BE2C (cell line): ENCODE measurements around the gene CRIP3.

Experiments
- DNase-seq: peaks from one replicate; pipeline ENCODE4 v3.0.0-alpha.2; 2020
- H3K27me3 ChIP-seq: fragments of 250-450 bp; sonication (Bioruptor Pico); 2 replicates; pipeline ENCODE4 v1.5.1; 2020; ENCODE audit warnings: mild to moderate bottlenecking
- H3K36me3 ChIP-seq: fragments of 250-450 bp; sonication (Bioruptor Pico); 2 replicates; pipeline ENCODE4 v1.5.1; 2020; ENCODE audit warnings: mild to moderate bottlenecking
- H3K4me1 ChIP-seq: fragments of 250-450 bp; sonication (Bioruptor Pico); 2 replicates; pipeline ENCODE4 v1.5.1; 2020
- H3K4me3 ChIP-seq: 2 replicates; pipeline ENCODE4 v1.5.1; 2011; ENCODE audit warnings: low read depth, low read length
- H3K9me3 ChIP-seq: fragments of 250-450 bp; sonication (Bioruptor Pico); 2 replicates; pipeline ENCODE4 v1.5.1; 2020
- TF ChIP-seq, protein P1 (sequence below): IDR thresholded peaks from 2 replicates; pipeline ENCODE4 v1.5.1; 2012; ENCODE audit warnings: mild to moderate bottlenecking, low read depth, low read length

The CRIP3 gene

DNA sequence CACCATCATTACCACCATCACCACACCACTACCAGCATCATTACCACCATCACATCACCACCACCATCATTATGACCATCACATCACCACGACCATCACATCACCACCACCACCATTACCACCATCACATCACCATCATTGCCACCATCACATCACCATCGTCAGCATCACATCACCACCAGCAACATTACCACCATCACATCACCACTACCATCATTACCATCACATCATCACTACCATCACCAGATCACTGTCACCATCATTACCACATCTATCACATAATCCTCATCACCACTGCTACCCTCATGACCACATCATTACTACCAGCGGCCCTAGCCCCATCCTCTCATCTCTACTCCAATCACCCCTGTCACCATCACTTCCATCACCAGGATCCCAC, 14.1 kb downstream of the CRIP3 start:
- Histone ChIP-seq H3K36me3 (no peaks in the 10 kb centered on the region), H3K27me3 (no peaks in the 10 kb centered on the region), H3K4me3 (no peak overlapping the region), H3K4me1 (no peaks in the 10 kb centered on the region), H3K9me3 (no peaks in the 10 kb centered on the region)
- DNase-seq, result no peak
- TF ChIP-seq, protein P1, sequence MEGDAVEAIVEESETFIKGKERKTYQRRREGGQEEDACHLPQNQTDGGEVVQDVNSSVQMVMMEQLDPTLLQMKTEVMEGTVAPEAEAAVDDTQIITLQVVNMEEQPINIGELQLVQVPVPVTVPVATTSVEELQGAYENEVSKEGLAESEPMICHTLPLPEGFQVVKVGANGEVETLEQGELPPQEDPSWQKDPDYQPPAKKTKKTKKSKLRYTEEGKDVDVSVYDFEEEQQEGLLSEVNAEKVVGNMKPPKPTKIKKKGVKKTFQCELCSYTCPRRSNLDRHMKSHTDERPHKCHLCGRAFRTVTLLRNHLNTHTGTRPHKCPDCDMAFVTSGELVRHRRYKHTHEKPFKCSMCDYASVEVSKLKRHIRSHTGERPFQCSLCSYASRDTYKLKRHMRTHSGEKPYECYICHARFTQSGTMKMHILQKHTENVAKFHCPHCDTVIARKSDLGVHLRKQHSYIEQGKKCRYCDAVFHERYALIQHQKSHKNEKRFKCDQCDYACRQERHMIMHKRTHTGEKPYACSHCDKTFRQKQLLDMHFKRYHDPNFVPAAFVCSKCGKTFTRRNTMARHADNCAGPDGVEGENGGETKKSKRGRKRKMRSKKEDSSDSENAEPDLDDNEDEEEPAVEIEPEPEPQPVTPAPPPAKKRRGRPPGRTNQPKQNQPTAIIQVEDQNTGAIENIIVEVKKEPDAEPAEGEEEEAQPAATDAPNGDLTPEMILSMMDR, result no peak

DNA sequence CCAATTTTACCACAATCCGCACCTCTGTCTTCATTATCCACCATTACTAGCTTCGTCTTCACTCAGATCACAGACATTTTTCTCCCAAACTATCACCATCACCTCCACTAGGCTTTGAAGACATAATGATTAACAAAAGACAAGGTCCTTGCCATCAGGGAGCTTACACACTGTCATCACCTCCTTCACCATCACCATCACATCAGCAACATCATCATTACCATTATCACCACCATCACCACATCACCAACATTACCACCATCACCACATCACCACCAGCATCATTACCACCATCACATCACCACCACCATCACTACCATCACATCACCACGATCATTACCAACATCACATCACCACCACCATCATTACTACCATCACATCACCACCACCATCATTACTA, 14.9 kb downstream of the CRIP3 start:
- Histone ChIP-seq H3K27me3 (no peaks in the 10 kb centered on the region), H3K9me3 (no peaks in the 10 kb centered on the region), H3K36me3 (no peaks in the 10 kb centered on the region), H3K4me1 (no peaks in the 10 kb centered on the region), H3K4me3 (no peak overlapping the region)
- DNase-seq, result no peak
- TF ChIP-seq, protein P1, result no peak

DNA sequence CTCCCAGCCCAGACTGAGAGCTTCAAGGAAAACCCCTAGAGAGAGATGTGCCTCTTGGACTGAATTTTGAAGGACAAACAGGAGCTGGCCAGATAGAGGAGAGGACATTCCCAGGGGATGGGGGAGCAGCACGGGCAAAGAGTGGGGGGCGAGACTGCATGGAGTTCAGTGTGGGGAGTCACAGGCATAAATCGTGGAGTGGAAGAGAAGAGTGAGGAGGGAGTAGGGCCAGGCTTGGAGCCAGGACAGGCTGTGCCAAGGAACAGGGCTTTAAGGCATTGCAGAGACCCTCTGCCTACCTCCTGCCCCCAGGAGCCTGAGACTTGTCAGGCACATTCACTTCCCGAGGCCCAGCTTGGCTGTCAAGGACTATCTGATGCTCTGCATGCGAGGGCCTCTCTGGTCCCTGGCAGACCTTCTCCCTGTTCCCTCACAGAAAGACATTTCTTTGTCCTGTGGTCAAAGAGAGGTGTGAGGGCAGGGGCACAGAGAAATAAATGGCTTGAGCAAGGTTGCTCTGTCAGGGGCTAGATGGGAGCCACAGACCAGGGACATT, 15.8 kb downstream of the CRIP3 start:
- Histone ChIP-seq H3K27me3 (no peaks in the 10 kb centered on the region), H3K36me3 (no peaks in the 10 kb centered on the region), H3K9me3 (no peaks in the 10 kb centered on the region), H3K4me3 (no peak overlapping the region), H3K4me1 (no peaks in the 10 kb centered on the region)
- no peak for DNase-seq
- TF ChIP-seq, protein P1, result no peak

DNA sequence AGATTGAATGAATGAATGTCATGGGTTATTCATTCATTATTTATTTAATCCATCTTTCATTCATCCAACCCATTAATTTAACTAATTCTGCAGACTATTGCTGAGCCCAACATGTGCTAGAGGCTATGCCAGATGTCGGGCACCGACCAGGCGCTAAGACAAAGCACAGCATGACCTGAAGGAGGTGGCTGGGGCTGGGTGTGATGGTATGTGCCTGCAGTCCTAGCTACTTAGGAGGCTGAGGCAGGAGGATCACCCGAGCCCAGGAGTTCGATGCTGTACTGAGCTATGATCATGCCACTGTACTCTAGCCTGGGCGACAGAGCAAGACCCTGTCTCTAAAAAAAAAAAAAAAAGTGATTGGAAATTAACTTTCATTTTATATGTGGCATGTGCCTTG, 16.3 kb downstream of the CRIP3 start:
- no peak for DNase-seq
- H3K36me3 ChIP-seq, result no peaks in the 10 kb centered on the region
- no peaks in the 10 kb centered on the region for H3K4me1 ChIP-seq
- H3K4me3 ChIP-seq, result no peak overlapping the region
- no peaks in the 10 kb centered on the region for H3K27me3 ChIP-seq
- no peaks in the 10 kb centered on the region for H3K9me3 ChIP-seq
- TF ChIP-seq, protein P1, result no peak

DNA sequence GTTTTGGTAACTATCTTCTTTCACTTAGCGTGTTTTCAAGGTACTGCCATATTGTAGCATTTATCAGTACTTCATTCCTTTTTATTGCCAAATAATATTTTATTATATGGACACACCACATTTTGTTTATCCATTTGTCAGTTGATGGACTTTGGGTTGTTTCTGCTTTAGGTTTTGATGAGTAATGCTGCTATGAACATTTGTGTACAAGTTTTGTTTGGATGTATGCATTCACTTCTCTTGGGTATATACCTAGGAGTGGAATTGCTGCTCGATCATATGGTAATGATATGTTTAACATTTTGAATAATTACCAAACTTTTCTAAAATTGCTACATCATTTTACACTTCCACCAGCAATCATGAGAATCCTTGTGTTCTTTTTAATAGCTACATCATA, 16.9 kb downstream of the CRIP3 start:
- DNase-seq, result no peak
- TF ChIP-seq, protein P1, result no peak
- Histone ChIP-seq H3K9me3 (no peaks in the 10 kb centered on the region), H3K4me1 (no peaks in the 10 kb centered on the region), H3K4me3 (no peak overlapping the region), H3K27me3 (no peaks in the 10 kb centered on the region), H3K36me3 (no peaks in the 10 kb centered on the region)

DNA sequence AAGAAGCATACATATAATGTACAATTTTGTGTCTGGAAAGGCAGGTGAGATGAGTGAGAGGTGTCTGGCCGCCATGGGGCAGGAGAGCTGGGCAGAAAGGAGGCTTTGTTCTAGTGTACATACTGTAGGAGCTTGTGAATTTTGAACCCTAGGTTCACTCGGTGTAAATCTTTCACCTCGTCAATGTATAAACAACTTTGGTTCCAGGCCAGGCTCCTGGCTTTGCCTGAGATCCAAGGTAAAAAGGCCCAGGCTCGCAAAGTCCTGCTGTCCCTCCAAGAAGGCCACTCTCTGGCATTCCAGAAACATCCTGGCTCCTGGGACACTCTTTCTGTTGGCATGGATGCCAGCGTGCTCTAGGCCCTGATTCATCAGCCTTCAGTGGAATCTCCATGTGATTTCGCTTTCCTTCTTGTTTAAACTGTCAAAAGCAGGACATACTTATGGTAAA, 17.7 kb downstream of the CRIP3 start:
- H3K9me3 ChIP-seq, result no peaks in the 10 kb centered on the region
- no peak overlapping the region for H3K4me3 ChIP-seq
- no peaks in the 10 kb centered on the region for H3K36me3 ChIP-seq
- TF ChIP-seq, protein P1, result no peak
- H3K4me1 ChIP-seq, result no peaks in the 10 kb centered on the region
- H3K27me3 ChIP-seq, result no peaks in the 10 kb centered on the region
- DNase-seq, result no peak
